Left lung (tissue), 10 donors: ENCODE data around the gene EXD1. TPM values are rescaled to one million over a fixed set of nuclear protein-coding genes. Genes with fewer than 3 reads are reported as not detected.
A peak's percentile ranks its signal among the peaks of the same experiment; 100 is the strongest.
"Not testable (repeated sequence)": the region's sequence is repeated elsewhere in the genome, so short reads cannot be mapped to it uniquely, and the experiment has no call there.

Experiments used
- ATAC-seq: fragments of 200-7000 bp; cut with Tn5 transposase; one replicate; pipeline ENCODE4 v1.9.1; 2020; ENCODE audit warnings: moderate library complexity
- DNase-seq, 4 donors: peaks; one replicate each; pipeline ENCODE4 v3.0.0-alpha.2; 2013 to 2020
- H3K27ac ChIP-seq, 2 donors: fragments of 200-600 bp; sonication (generic) in 1 of 2; one replicate each; pipeline versions ENCODE4 v1.5.0 to v1.8.0; 2020 to 2021
- H3K27me3 ChIP-seq, 2 donors: fragments of 200-600 bp; sonication (generic) in 1 of 2; one replicate each; pipeline versions ENCODE4 v1.5.0 to v1.8.0; 2020 to 2021
- H3K36me3 ChIP-seq, 2 donors: fragments of 200-600 bp; sonication (generic) in 1 of 2; one replicate each; pipeline versions ENCODE4 v1.5.0 to v1.8.0; 2020 to 2021
- H3K4me1 ChIP-seq, 2 donors: fragments of 200-600 bp; one replicate each; pipeline ENCODE4 v1.8.0; 2021
- H3K4me3 ChIP-seq, 2 donors: fragments of 200-600 bp; sonication (generic) in 1 of 2; one replicate each; pipeline versions ENCODE4 v1.5.0 to v1.8.0; 2020 to 2021; ENCODE audit warnings: mild to moderate bottlenecking in 1 of 2
- H3K9me3 ChIP-seq, 2 donors: fragments of 200-600 bp; sonication (generic) in 1 of 2; one replicate each; pipeline versions ENCODE4 v1.5.0 to v1.8.0; 2020 to 2021
- intact Hi-C, 2 donors: fragments of 100-400 bp; cut with DNase I; formaldehyde crosslinking; loops; one replicate each; pipeline versions ENCODE4 v1.11.2 to v1.14.2; 2022
- polyA plus RNA-seq, 6 donors: library from polyadenylated mRNA; unstranded; fragments of 120-200 nt; gene quantifications; one replicate each; pipeline ENCODE4 v1.2.1, GENCODE V29; 2013; ENCODE audit not compliant: insufficient read length in 6 of 6
- total RNA-seq, 2 donors: library from RNA; stranded (reverse); fragmentation: NEBNext Ultra II Directional; extraction: Animal tissue kit (Norgen Biotek cat#: 25700); gene quantifications; one replicate each; pipeline ENCODE4 v1.2.1, GENCODE V29; 2021
- TF ChIP-seq, protein P1 (sequence below), 2 donors: fragments of 200-600 bp; sonication (generic) in 1 of 2; IDR thresholded peaks; one replicate each; pipeline versions ENCODE4 v1.5.0 to v1.8.0; 2021; ENCODE audit warnings: antibody characterized with exemption in 2 of 2
- donor health status: DM: no; HTN: yes; CAD: no.
- donor health status: DM: no; HTN: no; CAD: no.

EXD1 gene
- total and polyA plus RNA-seq, 8 donors: 0.06 TPM; not detected in 7

- Histone ChIP-seq H3K4me1 (peaks cover 0 to 41% of the 10 kb centered on the region in 2 donors), H3K4me3 (no peak overlapping the region), H3K27me3 (no peaks in the 10 kb centered on the region), H3K9me3 (no peaks in the 10 kb centered on the region), H3K27ac (peak overlapping the region; percentile 38 to 75), H3K36me3 (peaks cover 3 to 46% of the 10 kb centered on the region in 2 donors)
- DNase-seq (no peak), ATAC-seq (peak; percentile 75)
- intact Hi-C loops: no loop called here
- TF ChIP-seq, protein P1, sequence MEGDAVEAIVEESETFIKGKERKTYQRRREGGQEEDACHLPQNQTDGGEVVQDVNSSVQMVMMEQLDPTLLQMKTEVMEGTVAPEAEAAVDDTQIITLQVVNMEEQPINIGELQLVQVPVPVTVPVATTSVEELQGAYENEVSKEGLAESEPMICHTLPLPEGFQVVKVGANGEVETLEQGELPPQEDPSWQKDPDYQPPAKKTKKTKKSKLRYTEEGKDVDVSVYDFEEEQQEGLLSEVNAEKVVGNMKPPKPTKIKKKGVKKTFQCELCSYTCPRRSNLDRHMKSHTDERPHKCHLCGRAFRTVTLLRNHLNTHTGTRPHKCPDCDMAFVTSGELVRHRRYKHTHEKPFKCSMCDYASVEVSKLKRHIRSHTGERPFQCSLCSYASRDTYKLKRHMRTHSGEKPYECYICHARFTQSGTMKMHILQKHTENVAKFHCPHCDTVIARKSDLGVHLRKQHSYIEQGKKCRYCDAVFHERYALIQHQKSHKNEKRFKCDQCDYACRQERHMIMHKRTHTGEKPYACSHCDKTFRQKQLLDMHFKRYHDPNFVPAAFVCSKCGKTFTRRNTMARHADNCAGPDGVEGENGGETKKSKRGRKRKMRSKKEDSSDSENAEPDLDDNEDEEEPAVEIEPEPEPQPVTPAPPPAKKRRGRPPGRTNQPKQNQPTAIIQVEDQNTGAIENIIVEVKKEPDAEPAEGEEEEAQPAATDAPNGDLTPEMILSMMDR (IDR thresholded peaks at IDR 0.05): no peak
Measured at GRCh38 chr15:41258750-41259471, 28.4 kb upstream of the EXD1 start.

- peaks cover 3 to 44% of the 10 kb centered on the region in 2 donors for H3K36me3 ChIP-seq
- TF ChIP-seq, protein P1 (IDR thresholded peaks at IDR 0.05): no peak
- peak overlapping the region; percentile 53 to 75 for H3K27ac ChIP-seq
- DNase-seq (peak in 1 of 4 donors; percentile 35), ATAC-seq (peak; percentile 75)
- no peak overlapping the region for H3K4me3 ChIP-seq
- H3K9me3 ChIP-seq: no peaks in the 10 kb centered on the region
- intact Hi-C loops: no loop called here
- peaks cover 0 to 29% of the 10 kb centered on the region in 2 donors for H3K4me1 ChIP-seq
- no peaks in the 10 kb centered on the region for H3K27me3 ChIP-seq
Measured at GRCh38 chr15:41256577-41257038, 26.1 kb upstream of the EXD1 start.

GRCh38 chr15:41256103-41256502 is 25.5 kb upstream of the EXD1 start:
- Histone ChIP-seq H3K4me3 (no peak overlapping the region), H3K36me3 (peaks cover 3 to 47% of the 10 kb centered on the region in 2 donors), H3K27ac (peak overlapping the region; percentile 53 to 75), H3K9me3 (no peaks in the 10 kb centered on the region), H3K27me3 (no peaks in the 10 kb centered on the region), H3K4me1 (peaks cover 0 to 29% of the 10 kb centered on the region in 2 donors)
- TF ChIP-seq, protein P1 (IDR thresholded peaks at IDR 0.05): no peak
- DNase-seq (no peak), ATAC-seq (no peak)
- intact Hi-C loops: no loop called here

- intact Hi-C loops: no loop called here
- no peaks in the 10 kb centered on the region for H3K9me3 ChIP-seq
- TF ChIP-seq, protein P1 (IDR thresholded peaks at IDR 0.05): no peak
Measured at GRCh38 chr15:41254560-41254959, 24.0 kb upstream of the EXD1 start.

DNA sequence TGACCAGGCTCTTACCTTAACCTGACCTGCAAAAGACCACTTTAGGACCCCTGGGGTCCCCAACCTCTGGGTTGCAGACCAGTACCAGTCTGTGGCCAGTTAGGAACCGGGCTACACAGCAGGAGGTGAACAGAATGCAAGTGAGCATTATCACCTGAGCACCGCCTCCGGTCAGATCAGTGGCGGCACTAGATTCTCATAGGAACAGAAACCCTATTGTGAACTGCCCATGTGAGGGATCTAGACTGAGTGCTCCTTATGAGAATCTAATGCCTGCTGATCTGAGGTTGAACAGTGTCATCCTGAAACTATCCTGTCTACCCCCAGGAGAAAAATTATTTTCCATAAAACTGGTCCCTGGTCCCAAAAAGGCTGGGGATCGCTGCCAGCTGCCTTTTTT is 20.9 kb upstream of the EXD1 start:
- peak overlapping the region in 1 of 2 donors; percentile 37 for H3K27ac ChIP-seq
- H3K9me3 ChIP-seq: no peaks in the 10 kb centered on the region
- H3K36me3 ChIP-seq: peaks cover 0 to 37% of the 10 kb centered on the region in 2 donors
- no peak for DNase-seq
- TF ChIP-seq, protein P1 (IDR thresholded peaks at IDR 0.05): no peak
- no peak overlapping the region for H3K4me3 ChIP-seq
- no peaks in the 10 kb centered on the region for H3K27me3 ChIP-seq
- peaks cover 0 to 7% of the 10 kb centered on the region in 2 donors for H3K4me1 ChIP-seq
- intact Hi-C loops: no loop called here
- no peak for ATAC-seq

More at GRCh38 chr15:41254560-41254959, 24.0 kb upstream of the EXD1 start:
- DNase-seq: no peak
- H3K36me3 ChIP-seq: peaks cover 0 to 39% of the 10 kb centered on the region in 2 donors
- ATAC-seq: no peak
- H3K4me1 ChIP-seq: peaks cover 0 to 24% of the 10 kb centered on the region in 2 donors
- H3K27ac ChIP-seq: no peak overlapping the region
- no peaks in the 10 kb centered on the region for H3K27me3 ChIP-seq
- H3K4me3 ChIP-seq: no peak overlapping the region

DNA sequence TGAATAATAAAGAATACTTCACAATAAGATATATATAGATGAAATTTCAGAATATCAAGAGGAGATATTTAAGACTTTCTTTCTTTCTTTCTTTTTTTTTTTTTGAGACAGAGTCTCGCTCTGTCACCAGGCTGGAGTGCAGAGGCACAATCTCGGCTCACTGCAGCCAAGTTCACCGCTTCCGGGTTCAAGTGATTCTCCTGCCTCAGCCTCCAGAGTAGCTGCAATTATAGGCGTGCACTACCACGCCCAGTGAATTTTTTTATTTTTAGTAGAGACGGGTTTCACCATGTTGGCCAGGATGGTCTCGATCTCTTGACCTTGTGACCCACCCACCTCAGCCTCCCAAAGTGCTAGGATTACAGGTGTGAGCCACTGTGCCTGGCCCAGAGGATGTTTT is 20.2 kb upstream of the EXD1 start:
- DNase-seq, H3K9me3 ChIP-seq, H3K27me3 ChIP-seq, H3K4me3 ChIP-seq, ATAC-seq, intact Hi-C loops, H3K4me1 ChIP-seq: not testable (repeated sequence)
- peaks cover 0 to 44% of the 10 kb centered on the region in 2 donors for H3K36me3 ChIP-seq
- H3K27ac ChIP-seq: peak overlapping the region in 1 of 2 donors; percentile 37
